Stimulated activated CD4-positive, alpha-beta T cell treated with anti-CD3 and anti-CD28 coated beads, Interleukin-15, amount 100 ng/mL, for 24 hours (primary cell): ENCODE measurements around the gene SLC5A4.
"Not testable (repeated sequence)": the region's sequence is repeated elsewhere in the genome, so short reads cannot be mapped to it uniquely, and the experiment has no call there.

Source experiments
- DNase-seq: peaks from one replicate; pipeline ENCODE4 v3.0.0-alpha.2; 2020

SLC5A4 gene

GRCh38 chr22:32197553-32198226 lies 57.5 kb downstream of the SLC5A4 start:
- not testable (repeated sequence) for DNase-seq

GRCh38 chr22:32195900-32196299 lies 59.2 kb downstream of the SLC5A4 start:
- DNase-seq, result not testable (repeated sequence)

- not testable (repeated sequence) for DNase-seq
Observed at GRCh38 chr22:32193346-32193745, 61.8 kb downstream of the SLC5A4 start.

- DNase-seq, result not testable (repeated sequence)
Observed at GRCh38 chr22:32191021-32191420, 64.1 kb downstream of the SLC5A4 start.

GRCh38 chr22:32185821-32186220 lies 69.3 kb downstream of the SLC5A4 start:
- no peak for DNase-seq

GRCh38 chr22:32183625-32184024 lies 71.5 kb downstream of the SLC5A4 start:
- no peak for DNase-seq

GRCh38 chr22:32181043-32181442 lies 74.1 kb downstream of the SLC5A4 start:
- DNase-seq, result no peak

GRCh38 chr22:32177221-32177765 lies 77.9 kb downstream of the SLC5A4 start:
- no peak for DNase-seq

GRCh38 chr22:32175683-32176644 lies 79.2 kb downstream of the SLC5A4 start:
- peak; percentile 21 for DNase-seq

GRCh38 chr22:32175115-32175514 lies 80.0 kb downstream of the SLC5A4 start:
- no peak for DNase-seq
